GM12878 (cell line): ENCODE measurements around the gene PIK3R5. TPM values are rescaled to one million over a fixed set of nuclear protein-coding genes. Genes with fewer than 3 reads are reported as not detected.

Experiments
- ASH2L ChIP-seq: fragments of 300-600, 200-600 bp; sonication (generic); IDR thresholded peaks from 2 replicates; pipeline ENCODE4 v1.6.1; 2017; ENCODE audit warnings: low read depth, mild to moderate bottlenecking, borderline replicate concordance
- EP300 ChIP-seq, 2 experiments: fragments of 150-350 bp in 1 of 2; IDR thresholded peaks; 2 replicates each; pipeline ENCODE4 v1.6.1; 2011 to 2012; ENCODE audit warnings: low read depth in 2 of 2, low read length in 2 of 2, borderline replicate concordance in 1 of 2, improper control_type of control experiment in 1 of 2, inconsistent platforms in 1 of 2; ENCODE audit not compliant: control insufficient read depth in 1 of 2
- HCFC1 ChIP-seq: fragments of 150-350 bp; IDR thresholded peaks from 2 replicates; pipeline ENCODE4 v1.6.1; 2014; ENCODE audit warnings: low read length
- MTA3 ChIP-seq: IDR thresholded peaks from 2 replicates; pipeline ENCODE4 v1.6.1; 2012; ENCODE audit warnings: low read length, inconsistent platforms, borderline replicate concordance
- NBN ChIP-seq: fragments of 450-650 bp; IDR thresholded peaks from 2 replicates; pipeline ENCODE4 v1.6.1; 2016
- PAX8 ChIP-seq: fragments of 450-650 bp; IDR thresholded peaks from 2 replicates; pipeline ENCODE4 v1.6.1; 2017; ENCODE audit warnings: mild to moderate bottlenecking, moderate library complexity
- POLR2A ChIP-seq: IDR thresholded peaks from 2 replicates; pipeline ENCODE4 v1.6.1; 2011; ENCODE audit warnings: low read depth, mild to moderate bottlenecking, low read length
- RELB ChIP-seq: fragments of 450-650 bp; IDR thresholded peaks from 2 replicates; pipeline ENCODE4 v1.6.1; 2017; ENCODE audit warnings: low read depth, mild to moderate bottlenecking, moderate library complexity
- RFX5 ChIP-seq: IDR thresholded peaks from 2 replicates; pipeline ENCODE4 v1.6.1; 2011; ENCODE audit warnings: low read depth, low read length, improper control_type of control experiment
- SMARCA5 ChIP-seq: fragments of 450-650 bp; IDR thresholded peaks from 2 replicates; pipeline ENCODE4 v1.6.1; 2017; ENCODE audit warnings: mild to moderate bottlenecking
- TCF3 ChIP-seq: IDR thresholded peaks from 2 replicates; pipeline ENCODE4 v1.6.1; 2012; ENCODE audit warnings: low read depth, mild to moderate bottlenecking, low read length, borderline replicate concordance; ENCODE audit not compliant: insufficient read depth
- ZNF24 ChIP-seq: fragments of 450-650 bp; IDR thresholded peaks from 2 replicates; pipeline ENCODE4 v1.6.1; 2017; ENCODE audit warnings: antibody characterized with exemption, mild to moderate bottlenecking
- ZNF274 ChIP-seq: IDR thresholded peaks from one replicate; pipeline ENCODE4 v1.8.0; 2011; ENCODE audit not compliant: insufficient read length, insufficient read depth
- ZNF384 ChIP-seq: IDR thresholded peaks from 2 replicates; pipeline ENCODE4 v1.6.1; 2012; ENCODE audit warnings: low read depth, mild to moderate bottlenecking, low read length, improper control_type of control experiment, borderline replicate concordance
- ZNF622 ChIP-seq: fragments of 450-650 bp; IDR thresholded peaks from 2 replicates; pipeline ENCODE4 v1.6.1; 2017; ENCODE audit warnings: mild to moderate bottlenecking, inconsistent platforms
- ZNF687 ChIP-seq: fragments of 450-650 bp; IDR thresholded peaks from 2 replicates; pipeline ENCODE4 v1.6.1; 2017; ENCODE audit warnings: mild to moderate bottlenecking, moderate library complexity
- polyA plus RNA-seq, 11 experiments: library from polyadenylated mRNA; depleted of rRNA in 4 of 11; unstranded in 6 of 11; stranded (reverse) in 5 of 11; fragments of >200 nt; fragmentation: Nextera tagmentation in 4 of 11; fragmentation: Illumina TruSeq in 1 of 11; extraction: Ambion mirVana in 4 of 11; extraction: Trizol in 1 of 11; gene quantifications; 1 replicate in 1 of 11; 2 replicates in 10 of 11; pipeline versions ENCODE4 v1.2.1 to v1.2.3, GENCODE V29; 2011 to 2016; ENCODE audit warnings: inconsistent platforms in 2 of 11, missing spikeins in 2 of 11, low read depth in 1 of 11
- total RNA-seq, 4 experiments: library from RNA; depleted of rRNA in 3 of 4; stranded (reverse); fragments of >200 nt in 3 of 4; fragmentation: Illumina TruSeq in 1 of 4; extraction: Trizol in 1 of 4; gene quantifications; 2 replicates each; pipeline versions ENCODE4 v1.2.1 to v1.2.3, GENCODE V29; 2013 to 2021
- TF ChIP-seq, protein P1 (sequence below): IDR thresholded peaks from 2 replicates; pipeline ENCODE4 v1.6.1; 2011; ENCODE audit warnings: borderline replicate concordance, low read depth, mild to moderate bottlenecking, moderate library complexity, low read length; ENCODE audit not compliant: insufficient read depth, poor library complexity, severe bottlenecking
- TF ChIP-seq, protein P2 (sequence below), 3 experiments: IDR thresholded peaks in 2 of 3; conservative IDR thresholded peaks in 1 of 3; 2 replicates each; pipeline ENCODE4 v1.5.1; 2011; ENCODE audit warnings: low read depth in 3 of 3, low read length in 3 of 3, mild to moderate bottlenecking in 3 of 3, control low read depth in 2 of 3, moderate library complexity in 2 of 3, inconsistent platforms in 1 of 3, mixed read lengths in 1 of 3; ENCODE audit not compliant: control insufficient read depth in 2 of 3, insufficient read depth in 1 of 3; ENCODE audit errors: extremely low read depth in 1 of 3

PIK3R5 gene
- total and polyA plus RNA-seq, 10 of the 15 experiments (the other 5 are each of a cell fraction or from before 2014, with no cell fraction given) = 9.5 to 50.8 (median 35.5) TPM

- TF ChIP-seq EP300 (IDR thresholded peaks at IDR 0.05; ENCODE audit: borderline replicate concordance in 1 of 2, control insufficient read depth in 1 of 2, low read depth in 2 of 2, low read length in 2 of 2) = peak; percentile 91 to 95
- TF ChIP-seq, protein P1, sequence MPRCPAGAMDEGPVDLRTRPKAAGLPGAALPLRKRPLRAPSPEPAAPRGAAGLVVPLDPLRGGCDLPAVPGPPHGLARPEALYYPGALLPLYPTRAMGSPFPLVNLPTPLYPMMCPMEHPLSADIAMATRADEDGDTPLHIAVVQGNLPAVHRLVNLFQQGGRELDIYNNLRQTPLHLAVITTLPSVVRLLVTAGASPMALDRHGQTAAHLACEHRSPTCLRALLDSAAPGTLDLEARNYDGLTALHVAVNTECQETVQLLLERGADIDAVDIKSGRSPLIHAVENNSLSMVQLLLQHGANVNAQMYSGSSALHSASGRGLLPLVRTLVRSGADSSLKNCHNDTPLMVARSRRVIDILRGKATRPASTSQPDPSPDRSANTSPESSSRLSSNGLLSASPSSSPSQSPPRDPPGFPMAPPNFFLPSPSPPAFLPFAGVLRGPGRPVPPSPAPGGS = peak; percentile 96
- TF ChIP-seq SMARCA5 = peak; percentile 83
- TF ChIP-seq ASH2L = no peak
- no peak for TF ChIP-seq PAX8
- TF ChIP-seq ZNF24 = no peak; the same call in 1 of the 2 replicates
- TF ChIP-seq RELB = peak; percentile 95
- TF ChIP-seq ZNF622 = no peak
- TF ChIP-seq POLR2A = 0 out of 2 replicates have a peak, but pooled peaks have one; percentile 8
- peak; percentile 95 for TF ChIP-seq TCF3
- TF ChIP-seq, protein P2, sequence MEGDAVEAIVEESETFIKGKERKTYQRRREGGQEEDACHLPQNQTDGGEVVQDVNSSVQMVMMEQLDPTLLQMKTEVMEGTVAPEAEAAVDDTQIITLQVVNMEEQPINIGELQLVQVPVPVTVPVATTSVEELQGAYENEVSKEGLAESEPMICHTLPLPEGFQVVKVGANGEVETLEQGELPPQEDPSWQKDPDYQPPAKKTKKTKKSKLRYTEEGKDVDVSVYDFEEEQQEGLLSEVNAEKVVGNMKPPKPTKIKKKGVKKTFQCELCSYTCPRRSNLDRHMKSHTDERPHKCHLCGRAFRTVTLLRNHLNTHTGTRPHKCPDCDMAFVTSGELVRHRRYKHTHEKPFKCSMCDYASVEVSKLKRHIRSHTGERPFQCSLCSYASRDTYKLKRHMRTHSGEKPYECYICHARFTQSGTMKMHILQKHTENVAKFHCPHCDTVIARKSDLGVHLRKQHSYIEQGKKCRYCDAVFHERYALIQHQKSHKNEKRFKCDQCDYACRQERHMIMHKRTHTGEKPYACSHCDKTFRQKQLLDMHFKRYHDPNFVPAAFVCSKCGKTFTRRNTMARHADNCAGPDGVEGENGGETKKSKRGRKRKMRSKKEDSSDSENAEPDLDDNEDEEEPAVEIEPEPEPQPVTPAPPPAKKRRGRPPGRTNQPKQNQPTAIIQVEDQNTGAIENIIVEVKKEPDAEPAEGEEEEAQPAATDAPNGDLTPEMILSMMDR (IDR thresholded peaks at IDR 0.05 in 2 of 3, conservative IDR thresholded peaks at IDR 0.05 in 1 of 3; ENCODE audit: control insufficient read depth in 2 of 3, extremely low read depth in 1 of 3, insufficient read depth in 1 of 3, low read depth in 3 of 3, low read length in 3 of 3) = no peak
- TF ChIP-seq MTA3 = peak; percentile 89; the same call in 1 of the 2 replicates
- no peak for TF ChIP-seq RFX5
- no peak for TF ChIP-seq HCFC1
- no peak for TF ChIP-seq ZNF384
- TF ChIP-seq NBN = 0 out of 2 replicates have a peak, but pooled peaks have one; percentile 30
- TF ChIP-seq ZNF687 = peak; percentile 77
- no peak for TF ChIP-seq ZNF274
Observed at GRCh38 chr17:8939496-8940334, 25.8 kb downstream of the PIK3R5 start (continued).
